GM19099 (cell line): ENCODE data around the gene TEPSIN.

Source experiments
- POLR2A ChIP-seq: IDR thresholded peaks from 3 replicates; pipeline ENCODE4 v1.6.1; 2011; ENCODE audit warnings: low read depth; ENCODE audit not compliant: insufficient read length; ENCODE audit errors: extremely low read depth

TEPSIN gene

GRCh38 chr17:81210466-81210865, 28.4 kb downstream of the TEPSIN start:
- no peak for TF ChIP-seq POLR2A

- TF ChIP-seq POLR2A, result no peak
Observed at GRCh38 chr17:81209141-81209540, 29.7 kb downstream of the TEPSIN start.

GRCh38 chr17:81208651-81209050, 30.2 kb downstream of the TEPSIN start:
- no peak for TF ChIP-seq POLR2A

GRCh38 chr17:81207610-81208581, 31.0 kb downstream of the TEPSIN start:
- no peak for TF ChIP-seq POLR2A

GRCh38 chr17:81206657-81207056, 32.2 kb downstream of the TEPSIN start:
- TF ChIP-seq POLR2A, result no peak

GRCh38 chr17:81206166-81206565, 32.7 kb downstream of the TEPSIN start:
- TF ChIP-seq POLR2A, result no peak

- TF ChIP-seq POLR2A, result no peak
Observed at GRCh38 chr17:81204578-81204977, 34.3 kb downstream of the TEPSIN start.

- no peak for TF ChIP-seq POLR2A
Observed at GRCh38 chr17:81203136-81203535, 35.7 kb downstream of the TEPSIN start.

GRCh38 chr17:81202318-81202717, 36.5 kb downstream of the TEPSIN start:
- no peak for TF ChIP-seq POLR2A

- no peak for TF ChIP-seq POLR2A
Observed at GRCh38 chr17:81200695-81201580, 37.9 kb downstream of the TEPSIN start.

- no peak for TF ChIP-seq POLR2A
Observed at GRCh38 chr17:81200201-81200600, 38.7 kb downstream of the TEPSIN start.

GRCh38 chr17:81199482-81199830, 39.4 kb downstream of the TEPSIN start:
- no peak for TF ChIP-seq POLR2A

GRCh38 chr17:81198826-81199481, 39.9 kb downstream of the TEPSIN start:
- no peak for TF ChIP-seq POLR2A

GRCh38 chr17:81197831-81198490, 40.9 kb downstream of the TEPSIN start:
- no peak for TF ChIP-seq POLR2A

GRCh38 chr17:81197409-81197795, 41.5 kb downstream of the TEPSIN start:
- TF ChIP-seq POLR2A, result no peak
